GM21390 (cell line): ENCODE measurements around the gene SH3RF1.

Source experiments
- ATAC-seq: cut with Tn5 transposase; IDR thresholded peaks from one replicate; pipeline ENCODE4 v1.9.1; 2021; ENCODE audit not compliant: unreplicated experiment

The SH3RF1 gene

GRCh38 chr4:169142391-169142790 is 128.4 kb downstream of the SH3RF1 start:
- no peak for ATAC-seq

- ATAC-seq = no peak
Observed at GRCh38 chr4:169139021-169139420, 131.7 kb downstream of the SH3RF1 start.

- no peak for ATAC-seq
Observed at GRCh38 chr4:169137558-169137920, 133.2 kb downstream of the SH3RF1 start.

- ATAC-seq = no peak
Observed at GRCh38 chr4:169136796-169137557, 133.8 kb downstream of the SH3RF1 start.

- ATAC-seq = no peak
Observed at GRCh38 chr4:169136330-169136729, 134.4 kb downstream of the SH3RF1 start.

GRCh38 chr4:169135776-169136175 is 135.0 kb downstream of the SH3RF1 start:
- ATAC-seq = no peak

- no peak for ATAC-seq
Observed at GRCh38 chr4:169133932-169134331, 136.8 kb downstream of the SH3RF1 start.

GRCh38 chr4:169132561-169133305 is 138.0 kb downstream of the SH3RF1 start:
- no peak for ATAC-seq

GRCh38 chr4:169131556-169132208 is 139.1 kb downstream of the SH3RF1 start:
- ATAC-seq = no peak

- no peak for ATAC-seq
Observed at GRCh38 chr4:169128902-169129301, 141.9 kb downstream of the SH3RF1 start.

GRCh38 chr4:169127314-169127713 is 143.4 kb downstream of the SH3RF1 start:
- no peak for ATAC-seq

- no peak for ATAC-seq
Observed at GRCh38 chr4:169124661-169125060, 146.1 kb downstream of the SH3RF1 start.

GRCh38 chr4:169122422-169122821 is 148.3 kb downstream of the SH3RF1 start:
- ATAC-seq = no peak

GRCh38 chr4:169121861-169122382 is 148.8 kb downstream of the SH3RF1 start:
- ATAC-seq = no peak

- no peak for ATAC-seq
Observed at GRCh38 chr4:169120624-169121023, 150.1 kb downstream of the SH3RF1 start.

GRCh38 chr4:169119536-169119935 is 151.2 kb downstream of the SH3RF1 start:
- no peak for ATAC-seq

GRCh38 chr4:169117591-169118081 is 153.1 kb downstream of the SH3RF1 start:
- ATAC-seq = no peak

- ATAC-seq = no peak
Observed at GRCh38 chr4:169116270-169116901, 154.4 kb downstream of the SH3RF1 start.

- ATAC-seq = no peak
Observed at GRCh38 chr4:169115897-169116254, 154.9 kb downstream of the SH3RF1 start.

- no peak for ATAC-seq
Observed at GRCh38 chr4:169115144-169115896, 155.4 kb downstream of the SH3RF1 start.
